Measurements from ENCODE around the gene ZAP70. TPM values are rescaled to one million over a fixed set of nuclear protein-coding genes. Genes with fewer than 3 reads are reported as not detected.

ZAP70 gene
- total and polyA plus RNA-seq, 10 of the 15 experiments (the other 5 are each of a cell fraction or from before 2014, with no cell fraction given) = 0.18 to 2.9 (median 1.2) TPM; not detected in 1

- no peak for TF ChIP-seq KAT2A (conservative IDR thresholded peaks at IDR 0.05; ENCODE audit: control insufficient read depth, low read depth, low read length)
- TF ChIP-seq ZZZ3 (IDR thresholded peaks at IDR 0.05; ENCODE audit: control insufficient read depth, insufficient read length, low read depth) = no peak
- TF ChIP-seq CREM (IDR thresholded peaks at IDR 0.05; ENCODE audit: low read depth) = peak; percentile 77; the same call in 1 of the 2 replicates
- TF ChIP-seq TCF3 (IDR thresholded peaks at IDR 0.05; ENCODE audit: borderline replicate concordance, insufficient read depth, low read depth, low read length) = no peak
- no peak for TF ChIP-seq SPI1 (IDR thresholded peaks at IDR 0.05; ENCODE audit: borderline replicate concordance, insufficient read depth, low read depth, low read length)
- TF ChIP-seq TARDBP (IDR thresholded peaks at IDR 0.05; ENCODE audit: borderline replicate concordance) = no peak
- TF ChIP-seq HDGF (IDR thresholded peaks at IDR 0.05) = no peak
- TF ChIP-seq, protein P1, sequence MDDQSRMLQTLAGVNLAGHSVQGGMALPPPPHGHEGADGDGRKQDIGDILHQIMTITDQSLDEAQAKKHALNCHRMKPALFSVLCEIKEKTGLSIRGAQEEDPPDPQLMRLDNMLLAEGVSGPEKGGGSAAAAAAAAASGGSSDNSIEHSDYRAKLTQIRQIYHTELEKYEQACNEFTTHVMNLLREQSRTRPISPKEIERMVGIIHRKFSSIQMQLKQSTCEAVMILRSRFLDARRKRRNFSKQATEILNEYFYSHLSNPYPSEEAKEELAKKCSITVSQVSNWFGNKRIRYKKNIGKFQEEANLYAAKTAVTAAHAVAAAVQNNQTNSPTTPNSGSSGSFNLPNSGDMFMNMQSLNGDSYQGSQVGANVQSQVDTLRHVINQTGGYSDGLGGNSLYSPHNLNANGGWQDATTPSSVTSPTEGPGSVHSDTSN (IDR thresholded peaks at IDR 0.05; ENCODE audit: insufficient replicate concordance, low read depth, low read length) = no peak
- no peak for TF ChIP-seq NRF1 (conservative IDR thresholded peaks at IDR 0.05; ENCODE audit: low read depth, low read length)
- TF ChIP-seq, protein P2, sequence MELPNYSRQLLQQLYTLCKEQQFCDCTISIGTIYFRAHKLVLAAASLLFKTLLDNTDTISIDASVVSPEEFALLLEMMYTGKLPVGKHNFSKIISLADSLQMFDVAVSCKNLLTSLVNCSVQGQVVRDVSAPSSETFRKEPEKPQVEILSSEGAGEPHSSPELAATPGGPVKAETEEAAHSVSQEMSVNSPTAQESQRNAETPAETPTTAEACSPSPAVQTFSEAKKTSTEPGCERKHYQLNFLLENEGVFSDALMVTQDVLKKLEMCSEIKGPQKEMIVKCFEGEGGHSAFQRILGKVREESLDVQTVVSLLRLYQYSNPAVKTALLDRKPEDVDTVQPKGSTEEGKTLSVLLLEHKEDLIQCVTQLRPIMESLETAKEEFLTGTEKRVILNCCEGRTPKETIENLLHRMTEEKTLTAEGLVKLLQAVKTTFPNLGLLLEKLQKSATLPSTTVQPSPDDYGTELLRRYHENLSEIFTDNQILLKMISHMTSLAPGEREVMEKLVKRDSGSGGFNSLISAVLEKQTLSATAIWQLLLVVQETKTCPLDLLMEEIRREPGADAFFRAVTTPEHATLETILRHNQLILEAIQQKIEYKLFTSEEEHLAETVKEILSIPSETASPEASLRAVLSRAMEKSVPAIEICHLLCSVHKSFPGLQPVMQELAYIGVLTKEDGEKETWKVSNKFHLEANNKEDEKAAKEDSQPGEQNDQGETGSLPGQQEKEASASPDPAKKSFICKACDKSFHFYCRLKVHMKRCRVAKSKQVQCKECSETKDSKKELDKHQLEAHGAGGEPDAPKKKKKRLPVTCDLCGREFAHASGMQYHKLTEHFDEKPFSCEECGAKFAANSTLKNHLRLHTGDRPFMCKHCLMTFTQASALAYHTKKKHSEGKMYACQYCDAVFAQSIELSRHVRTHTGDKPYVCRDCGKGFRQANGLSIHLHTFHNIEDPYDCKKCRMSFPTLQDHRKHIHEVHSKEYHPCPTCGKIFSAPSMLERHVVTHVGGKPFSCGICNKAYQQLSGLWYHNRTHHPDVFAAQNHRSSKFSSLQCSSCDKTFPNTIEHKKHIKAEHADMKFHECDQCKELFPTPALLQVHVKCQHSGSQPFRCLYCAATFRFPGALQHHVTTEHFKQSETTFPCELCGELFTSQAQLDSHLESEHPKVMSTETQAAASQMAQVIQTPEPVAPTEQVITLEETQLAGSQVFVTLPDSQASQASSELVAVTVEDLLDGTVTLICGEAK (IDR thresholded peaks at IDR 0.05; ENCODE audit: borderline replicate concordance) = no peak
- peak; percentile 76; the same call in 1 of the 2 replicates for TF ChIP-seq NFIC (IDR thresholded peaks at IDR 0.05; ENCODE audit: low read depth, low read length)
- TF ChIP-seq HSF1 (IDR thresholded peaks at IDR 0.05; ENCODE audit: low read depth, low read length) = no peak
- no peak for TF ChIP-seq ZNF24 (IDR thresholded peaks at IDR 0.05)
- no peak for TF ChIP-seq SIN3A (IDR thresholded peaks at IDR 0.05; ENCODE audit: low read depth, low read length)
- TF ChIP-seq, protein P3, sequence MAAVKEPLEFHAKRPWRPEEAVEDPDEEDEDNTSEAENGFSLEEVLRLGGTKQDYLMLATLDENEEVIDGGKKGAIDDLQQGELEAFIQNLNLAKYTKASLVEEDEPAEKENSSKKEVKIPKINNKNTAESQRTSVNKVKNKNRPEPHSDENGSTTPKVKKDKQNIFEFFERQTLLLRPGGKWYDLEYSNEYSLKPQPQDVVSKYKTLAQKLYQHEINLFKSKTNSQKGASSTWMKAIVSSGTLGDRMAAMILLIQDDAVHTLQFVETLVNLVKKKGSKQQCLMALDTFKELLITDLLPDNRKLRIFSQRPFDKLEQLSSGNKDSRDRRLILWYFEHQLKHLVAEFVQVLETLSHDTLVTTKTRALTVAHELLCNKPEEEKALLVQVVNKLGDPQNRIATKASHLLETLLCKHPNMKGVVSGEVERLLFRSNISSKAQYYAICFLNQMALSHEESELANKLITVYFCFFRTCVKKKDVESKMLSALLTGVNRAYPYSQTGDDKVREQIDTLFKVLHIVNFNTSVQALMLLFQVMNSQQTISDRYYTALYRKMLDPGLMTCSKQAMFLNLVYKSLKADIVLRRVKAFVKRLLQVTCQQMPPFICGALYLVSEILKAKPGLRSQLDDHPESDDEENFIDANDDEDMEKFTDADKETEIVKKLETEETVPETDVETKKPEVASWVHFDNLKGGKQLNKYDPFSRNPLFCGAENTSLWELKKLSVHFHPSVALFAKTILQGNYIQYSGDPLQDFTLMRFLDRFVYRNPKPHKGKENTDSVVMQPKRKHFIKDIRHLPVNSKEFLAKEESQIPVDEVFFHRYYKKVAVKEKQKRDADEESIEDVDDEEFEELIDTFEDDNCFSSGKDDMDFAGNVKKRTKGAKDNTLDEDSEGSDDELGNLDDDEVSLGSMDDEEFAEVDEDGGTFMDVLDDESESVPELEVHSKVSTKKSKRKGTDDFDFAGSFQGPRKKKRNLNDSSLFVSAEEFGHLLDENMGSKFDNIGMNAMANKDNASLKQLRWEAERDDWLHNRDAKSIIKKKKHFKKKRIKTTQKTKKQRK (IDR thresholded peaks at IDR 0.05; ENCODE audit: low read depth, low read length) = no peak
- TF ChIP-seq RUNX3 (IDR thresholded peaks at IDR 0.05; ENCODE audit: low read length) = peak; percentile 86
- no peak for TF ChIP-seq NFYA (IDR thresholded peaks at IDR 0.05; ENCODE audit: borderline replicate concordance, low read depth, low read length)
- TF ChIP-seq CTCF (IDR thresholded peaks at IDR 0.05 in 2 of 3, conservative IDR thresholded peaks at IDR 0.05 in 1 of 3; ENCODE audit: control insufficient read depth in 2 of 3, extremely low read depth in 1 of 3, insufficient read depth in 1 of 3, low read depth in 3 of 3, low read length in 3 of 3) = no peak
- TF ChIP-seq FOXK2 (IDR thresholded peaks at IDR 0.05) = no peak
These were observed 39.5 kb upstream of the ZAP70 start (continued) for GRCh38 chr2:97673915-97674283.
